Astrocyte (in vitro differentiated cells and primary cell): Measurements from ENCODE around the gene NLN.

Experiments used
- CTCF ChIP-seq: IDR thresholded peaks from 2 replicates; pipeline ENCODE4 v1.5.1; 2011; ENCODE audit warnings: low read depth, mild to moderate bottlenecking, inconsistent platforms, low read length, moderate library complexity; ENCODE audit not compliant: insufficient read depth
- EZH2 ChIP-seq: IDR thresholded peaks from 2 replicates; pipeline ENCODE4 v1.6.1; 2012; ENCODE audit warnings: mild to moderate bottlenecking, low read length, inconsistent platforms; ENCODE audit not compliant: insufficient read depth

- TF ChIP-seq CTCF (no peak), EZH2 (no peak)
Measured at GRCh38 chr5:65873181-65873750, 151.3 kb downstream of the NLN start.
